ENCODE data around the gene MT1X.

Gene MT1X

DNA sequence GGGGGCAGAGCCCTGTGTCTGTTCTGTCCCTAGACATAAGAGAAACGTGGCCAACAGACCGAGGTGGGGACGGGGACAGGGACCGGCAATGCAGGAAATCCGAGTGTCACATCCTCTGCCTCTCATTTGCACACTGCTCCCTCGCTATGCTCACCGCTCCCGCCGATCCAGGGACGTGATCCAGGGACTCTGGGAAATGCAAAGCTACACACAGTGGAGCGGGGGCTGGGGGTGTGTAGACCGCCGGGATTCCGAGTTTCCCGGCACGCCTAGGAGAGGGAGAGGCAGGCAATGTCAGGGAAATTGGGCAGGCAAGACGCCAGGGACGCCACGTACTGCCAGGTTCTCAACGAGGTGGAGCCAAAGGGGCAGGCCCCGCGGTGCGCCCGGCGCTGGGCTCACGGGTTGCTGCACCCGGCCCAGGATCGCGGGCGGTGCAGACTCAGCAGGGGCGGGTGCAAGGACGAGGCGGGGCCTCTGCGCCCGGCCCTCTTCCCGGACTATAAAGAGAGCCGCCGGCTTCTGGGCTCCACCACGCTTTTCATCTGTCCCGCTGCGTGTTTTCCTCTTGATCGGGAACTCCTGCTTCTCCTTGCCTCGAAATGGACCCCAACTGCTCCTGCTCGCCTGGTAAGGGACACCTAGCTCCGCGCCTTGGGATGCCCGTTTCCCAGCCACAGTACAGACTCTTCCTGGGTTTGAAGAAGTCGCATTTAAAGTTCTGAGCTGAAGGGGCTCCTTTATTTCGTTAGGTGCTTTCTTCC, at the start of gene MT1X:
Gene MT1X, plus strand, starts transcription at position 532 of the 764 bp plus-strand sequence. Its CDS starts 71 bp downstream, at position 603.
- peak; percentile 78 to 86 for DNase-seq (ENCODE audit: low read depth in 1 of 2, low spot score in 1 of 2)

DNA sequence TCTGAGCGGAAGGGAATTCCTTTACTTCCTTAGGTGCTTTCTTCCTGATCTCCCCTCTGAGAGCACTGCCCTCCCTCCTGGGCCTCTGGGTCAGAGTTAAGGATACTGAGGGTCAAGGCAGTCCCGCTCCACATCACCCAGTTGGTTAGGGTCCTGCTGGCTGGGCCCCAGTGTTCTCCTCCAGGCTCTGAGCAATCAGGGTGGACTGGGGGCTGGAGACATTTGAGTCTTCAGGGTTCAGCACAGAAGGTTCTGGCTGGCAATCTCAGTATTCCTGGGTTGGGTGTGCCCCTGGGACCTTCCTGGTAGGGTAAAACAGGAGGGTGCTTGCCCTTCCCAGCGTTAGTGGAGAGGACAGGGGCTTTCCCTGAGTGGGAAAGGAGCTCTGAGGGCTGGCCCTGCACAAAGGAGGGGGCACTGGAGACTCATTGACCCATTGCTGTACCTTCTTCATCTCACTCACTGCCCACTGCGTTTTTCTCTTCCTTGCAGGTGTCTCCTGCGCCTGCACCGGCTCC, 49.4 kb upstream of the MT1X start:
- no peak for DNase-seq (ENCODE audit: low read depth in 1 of 2, low spot score in 1 of 2)

DNA sequence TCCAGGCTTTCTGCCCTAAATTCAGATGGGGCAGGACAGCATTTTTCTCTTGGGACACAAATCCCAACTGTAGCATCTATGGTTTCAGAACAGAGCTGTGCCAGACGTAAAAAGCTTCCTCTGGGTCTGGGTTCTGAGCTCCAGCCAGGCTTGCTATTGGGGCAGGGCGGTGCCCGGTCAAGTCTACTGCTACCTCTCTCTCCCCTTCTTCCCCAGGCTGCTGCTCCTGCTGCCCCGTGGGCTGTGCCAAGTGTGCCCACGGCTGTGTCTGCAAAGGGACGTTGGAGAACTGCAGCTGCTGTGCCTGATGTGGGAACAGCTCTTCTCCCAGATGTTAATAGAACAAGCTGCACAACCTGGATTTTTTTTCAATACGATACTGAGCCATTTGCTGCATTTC, 48.7 kb upstream of the MT1X start:
- no peak for DNase-seq (ENCODE audit: low read depth in 1 of 2, low spot score in 1 of 2)

DNA sequence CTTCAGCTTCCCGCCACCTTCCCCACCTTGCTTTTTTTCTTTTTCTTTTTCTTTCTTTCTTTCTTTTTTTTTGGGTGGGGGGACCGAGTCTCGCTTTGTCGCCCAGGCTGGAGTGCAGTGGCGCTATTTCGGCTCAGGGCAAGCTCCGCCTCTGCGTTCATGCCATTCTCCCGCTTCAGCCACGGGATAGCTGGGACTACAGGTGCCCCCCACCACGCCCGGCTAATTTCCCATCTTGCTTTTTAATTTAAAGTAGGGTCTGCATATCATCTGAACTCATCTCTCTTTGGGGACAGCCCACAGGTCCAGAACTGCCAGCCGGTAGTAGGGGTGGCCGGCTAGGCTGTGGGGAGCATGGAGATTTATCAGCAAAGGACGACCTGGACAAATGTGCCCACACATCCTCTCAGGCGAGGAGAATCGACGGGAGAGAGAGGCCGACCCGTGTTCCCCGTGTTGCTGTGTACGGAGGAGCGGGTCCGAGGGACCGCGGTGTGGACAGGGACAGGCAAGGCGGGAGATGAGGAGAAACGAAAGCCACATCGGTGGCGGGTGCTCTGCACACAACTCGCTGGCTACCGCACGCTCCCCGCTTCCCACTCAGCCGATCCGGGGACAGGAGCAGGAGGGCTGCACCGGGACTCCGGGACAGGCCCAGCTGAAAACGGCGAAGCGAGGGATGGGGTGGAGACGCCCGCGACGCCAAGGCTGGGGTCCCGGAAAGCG, 47.4 kb upstream of the MT1X start:
- DNase-seq (ENCODE audit: low read depth in 1 of 2, low spot score in 1 of 2): no peak

DNA sequence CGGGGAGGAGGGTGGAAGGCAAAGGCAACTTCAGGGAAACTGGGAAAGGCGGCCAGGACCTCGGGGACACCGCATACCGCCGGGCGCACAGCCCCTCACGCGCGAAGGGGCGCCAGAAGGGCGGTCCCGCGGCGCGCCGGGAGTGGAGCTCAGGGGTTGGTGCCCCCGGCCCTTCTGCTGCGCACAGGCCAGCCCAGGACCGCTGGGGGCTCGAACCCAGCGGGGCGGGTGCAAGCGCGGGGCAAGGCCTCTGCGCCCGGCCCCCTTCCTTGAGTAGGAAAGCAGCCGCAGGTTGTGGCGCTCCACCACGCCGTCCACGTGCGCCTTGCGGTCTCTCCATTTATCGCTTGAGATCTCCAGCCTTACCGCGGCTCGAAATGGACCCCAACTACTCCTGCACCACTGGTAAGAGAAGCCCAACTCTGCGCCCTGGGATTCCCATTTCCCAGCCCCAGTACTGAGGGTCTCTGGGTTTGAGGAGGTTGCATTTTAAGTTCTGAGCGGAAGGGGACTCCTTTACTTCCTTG, 46.8 kb upstream of the MT1X start:
- no peak for DNase-seq (ENCODE audit: low read depth in 1 of 2, low spot score in 1 of 2)

DNA sequence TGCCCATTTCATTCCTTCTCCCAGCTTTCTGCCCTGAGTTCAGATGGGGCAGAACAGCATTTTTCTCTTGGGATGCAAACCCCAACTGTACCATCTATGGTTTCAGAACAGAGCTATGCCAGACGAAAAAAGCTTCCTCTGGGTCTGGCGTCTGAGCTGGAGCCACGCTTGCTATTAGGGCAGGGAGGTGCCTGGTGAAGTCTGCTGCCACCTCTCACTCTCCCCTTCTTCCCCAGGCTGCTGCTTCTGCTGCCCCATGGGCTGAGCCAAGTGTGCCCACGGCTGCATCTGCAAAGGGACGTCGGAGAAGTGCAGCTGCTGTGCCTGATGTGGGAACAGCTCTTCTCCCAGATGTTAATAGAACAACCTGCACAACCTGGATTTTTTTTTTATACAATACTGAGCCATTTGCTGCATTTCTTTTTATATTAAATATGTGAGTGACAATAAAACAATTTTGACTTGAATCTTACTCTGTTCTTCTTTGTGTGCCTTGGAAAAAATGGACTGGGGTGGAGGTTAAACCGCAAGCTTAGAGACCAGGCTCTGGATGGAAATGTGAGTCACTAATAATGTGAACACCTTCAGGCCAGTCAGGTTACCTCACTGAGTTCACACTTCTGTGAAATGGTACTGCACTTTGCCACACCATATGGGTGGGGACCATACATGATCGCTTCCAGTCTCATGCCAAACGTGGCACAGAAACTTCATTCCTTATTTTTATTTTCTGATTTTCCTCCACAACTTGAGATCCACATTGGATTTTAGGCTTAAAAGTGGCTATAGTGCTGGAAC, 45.5 kb upstream of the MT1X start:
- DNase-seq (ENCODE audit: low read depth in 1 of 2, low spot score in 1 of 2): no peak

DNA sequence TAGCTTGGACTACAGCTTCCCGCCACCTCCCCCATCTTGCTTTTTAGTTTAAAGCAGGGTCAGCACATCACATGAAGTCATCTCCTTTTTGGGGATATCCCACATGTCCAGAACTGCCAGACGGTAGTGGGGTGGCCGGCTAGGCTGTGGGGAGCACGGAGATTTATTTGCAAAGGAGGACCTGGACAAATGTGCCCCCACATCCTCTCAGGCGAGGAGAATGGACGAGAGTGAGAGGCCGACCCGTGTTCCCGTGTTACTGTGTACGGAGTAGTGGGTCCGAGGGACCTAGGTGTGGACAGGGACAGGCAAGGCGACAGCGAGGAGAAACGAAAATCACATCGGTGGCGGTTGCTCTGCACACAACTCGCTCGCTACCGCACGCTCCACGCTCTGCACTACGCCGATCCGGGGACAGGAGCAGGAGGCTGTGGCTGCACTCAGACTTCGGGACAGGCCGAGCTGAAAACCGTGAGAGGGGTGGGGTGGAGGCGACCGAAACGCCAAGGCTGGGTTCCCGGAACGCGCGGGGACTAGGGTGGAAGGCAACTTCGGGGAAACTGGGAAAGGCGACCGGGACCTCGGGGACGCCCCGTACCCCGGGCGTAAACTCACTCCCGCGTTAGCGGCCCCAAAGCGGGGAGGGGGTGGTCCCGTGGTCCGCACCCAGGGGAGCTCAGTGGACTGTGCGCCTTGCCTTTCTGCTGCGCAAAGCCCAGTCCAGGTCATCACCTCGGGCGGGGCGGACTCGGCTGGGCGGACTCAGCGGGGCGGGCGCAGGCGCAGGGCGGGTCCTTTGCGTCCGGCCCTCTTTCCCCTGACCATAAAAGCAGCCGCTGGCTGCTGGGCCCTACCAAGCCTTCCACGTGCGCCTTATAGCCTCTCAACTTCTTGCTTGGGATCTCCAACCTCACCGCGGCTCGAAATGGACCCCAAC, 44.2 kb upstream of the MT1X start, which contains the start of gene MT1A:
Gene MT1A, plus strand, starts transcription at position 853 of the 937 bp plus-strand sequence. Its CDS starts 73 bp downstream, at position 926.
- DNase-seq (ENCODE audit: low read depth in 1 of 2, low spot score in 1 of 2): no peak

DNA sequence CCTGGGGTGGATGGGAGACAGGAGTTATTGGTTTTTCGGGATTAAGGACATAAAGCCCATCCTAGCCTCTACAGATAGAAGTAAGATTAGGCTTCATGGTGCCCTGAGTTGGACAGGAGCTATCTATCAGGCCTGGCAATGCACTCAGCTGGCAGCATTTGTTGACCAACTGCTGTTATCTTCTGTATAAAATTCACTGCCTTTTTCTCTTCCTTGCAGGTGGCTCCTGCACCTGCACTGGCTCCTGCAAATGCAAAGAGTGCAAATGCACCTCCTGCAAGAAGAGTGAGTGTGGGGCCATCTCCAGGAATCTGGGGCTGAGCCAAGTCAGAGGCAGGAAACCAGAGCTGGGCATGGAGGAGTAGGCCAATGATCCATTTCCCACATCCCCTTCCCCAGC, 43.2 kb upstream of the MT1X start:
- no peak for DNase-seq (ENCODE audit: low read depth in 1 of 2, low spot score in 1 of 2)

DNA sequence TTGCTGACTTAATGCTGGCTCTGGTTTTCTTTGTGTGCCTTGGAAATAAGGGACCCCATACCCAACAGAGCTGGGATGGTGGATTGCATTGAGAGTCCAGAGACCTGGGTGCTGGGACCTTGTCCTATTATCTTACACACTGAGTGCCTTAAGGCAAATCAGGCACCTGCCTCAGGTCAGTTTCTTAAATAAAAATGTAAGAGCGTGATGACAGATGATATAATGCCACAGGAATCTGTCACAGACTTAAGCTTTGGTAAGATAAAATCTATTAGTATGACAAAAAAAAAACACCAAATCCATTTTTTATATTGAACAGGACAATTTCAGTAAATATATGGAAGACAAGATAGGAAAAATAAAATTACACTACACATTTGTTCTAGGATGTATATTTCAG, 42.2 kb upstream of the MT1X start:
- DNase-seq (ENCODE audit: low read depth in 1 of 2, low spot score in 1 of 2): no peak

DNA sequence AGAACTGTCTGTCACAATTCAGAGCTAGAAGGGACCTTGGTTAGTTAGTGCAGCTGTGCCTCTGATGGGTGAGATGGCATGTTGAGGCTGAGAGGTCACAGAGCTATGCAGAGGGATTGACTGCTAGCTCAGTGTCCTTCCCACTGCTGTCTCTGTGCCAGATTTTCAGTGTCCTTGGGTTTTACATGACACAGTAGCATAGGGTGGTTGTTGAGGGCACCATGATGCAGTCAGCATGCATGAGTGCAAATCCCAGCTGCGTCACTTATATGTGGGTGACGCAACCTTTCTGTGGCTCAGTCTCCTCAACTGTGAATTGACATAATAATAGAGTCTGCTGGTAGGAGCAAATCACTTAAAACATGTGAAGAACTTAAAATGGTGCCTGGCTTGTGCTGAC, 41.1 kb upstream of the MT1X start:
- no peak for DNase-seq (ENCODE audit: low read depth in 1 of 2, low spot score in 1 of 2)

DNA sequence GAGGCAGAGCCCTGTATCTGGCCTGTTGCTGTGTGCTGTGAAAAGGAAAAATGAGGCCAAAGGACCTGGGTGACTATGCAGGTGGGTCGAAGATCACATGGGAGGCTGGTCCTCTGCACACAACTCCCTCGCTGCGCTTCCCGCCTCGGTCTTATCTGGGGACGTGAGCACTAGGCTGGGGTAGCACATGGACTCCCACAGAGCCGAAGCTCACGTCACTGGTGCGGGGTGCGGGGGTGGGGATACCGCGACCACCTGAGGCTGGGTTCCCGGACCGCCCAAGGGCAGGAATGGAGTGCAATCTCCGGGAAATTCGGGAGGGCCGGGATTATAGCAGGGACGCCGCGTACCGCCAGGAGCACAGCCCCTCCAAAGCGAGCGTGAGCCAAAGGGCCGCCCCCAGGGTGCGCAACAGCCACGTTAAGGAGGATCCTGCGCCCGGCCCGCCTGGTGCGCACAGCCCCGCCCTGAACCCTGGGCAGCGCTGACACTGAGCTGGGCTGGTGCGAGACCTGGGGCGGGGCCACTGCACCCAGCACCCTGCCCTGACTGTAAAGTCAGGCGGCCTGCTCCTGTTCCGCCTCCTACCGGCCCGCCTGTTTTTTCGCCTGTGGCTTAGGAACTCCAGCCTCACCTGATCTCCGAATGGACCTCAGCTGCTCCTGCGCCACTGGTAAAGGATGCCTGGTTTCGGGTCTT, 39.0 kb upstream of the MT1X start:
- DNase-seq (ENCODE audit: low read depth in 1 of 2, low spot score in 1 of 2): peak in 1 of 2 donors; percentile 56

DNA sequence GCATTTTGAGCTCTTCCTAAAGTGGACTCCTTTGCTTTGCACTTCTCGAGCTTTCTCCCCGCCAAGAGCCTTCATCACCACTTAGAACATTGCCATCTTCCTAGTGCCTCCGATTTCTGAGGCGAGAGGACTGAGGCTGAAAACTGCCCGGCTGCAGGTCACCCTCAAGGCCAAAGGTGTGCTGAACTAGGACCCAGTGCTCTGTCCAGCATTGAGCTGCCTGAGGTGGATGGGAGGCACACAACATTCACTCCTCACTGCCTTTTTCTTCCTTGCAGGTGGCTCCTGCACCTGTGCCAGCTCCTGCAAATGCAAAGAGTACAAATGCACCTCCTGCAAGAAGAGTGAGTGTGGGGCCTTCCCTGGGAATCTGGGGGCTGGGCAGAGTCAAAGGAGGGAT, 38.4 kb upstream of the MT1X start:
- no peak for DNase-seq (ENCODE audit: low read depth in 1 of 2, low spot score in 1 of 2)

DNA sequence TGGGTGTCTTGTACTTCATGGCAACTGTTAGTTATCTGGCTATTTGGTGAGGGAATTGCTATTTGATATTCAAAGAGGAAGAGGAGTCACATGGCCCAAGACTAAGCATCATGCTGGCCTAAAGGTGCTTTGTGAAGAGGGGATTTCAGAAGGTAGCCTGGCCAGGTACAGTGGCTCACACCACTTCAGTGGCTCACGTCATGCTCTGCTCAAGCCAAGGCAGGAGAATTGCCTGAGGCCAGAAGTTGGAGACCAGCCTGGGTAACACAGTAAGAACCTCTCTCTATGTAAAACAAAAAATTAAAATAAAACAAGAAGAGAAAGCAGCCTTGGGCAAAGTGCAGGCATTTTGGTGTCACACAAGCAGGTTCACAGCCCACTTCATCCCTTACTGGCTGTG, 37.0 kb upstream of the MT1X start:
- DNase-seq (ENCODE audit: low read depth in 1 of 2, low spot score in 1 of 2): no peak

DNA sequence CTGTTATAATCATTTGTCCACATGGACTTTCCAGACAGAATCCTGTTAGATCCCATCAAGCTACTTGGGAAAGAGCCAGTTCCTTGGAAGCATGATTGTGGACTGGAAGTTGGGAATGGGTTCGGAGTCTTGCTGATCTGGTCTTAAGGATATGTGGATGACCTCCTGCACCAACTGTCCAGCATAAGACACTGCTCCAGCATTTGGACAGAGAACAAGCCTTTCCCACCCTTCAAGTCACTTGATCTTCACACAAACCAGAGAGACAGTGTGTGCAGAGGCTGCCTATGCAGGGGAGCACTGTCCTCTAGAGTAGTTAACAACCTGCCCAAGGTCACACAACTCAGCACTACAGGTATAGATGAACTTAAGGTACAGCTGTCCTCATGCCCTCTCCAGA, 36.4 kb upstream of the MT1X start:
- DNase-seq (ENCODE audit: low read depth in 1 of 2, low spot score in 1 of 2): no peak

DNA sequence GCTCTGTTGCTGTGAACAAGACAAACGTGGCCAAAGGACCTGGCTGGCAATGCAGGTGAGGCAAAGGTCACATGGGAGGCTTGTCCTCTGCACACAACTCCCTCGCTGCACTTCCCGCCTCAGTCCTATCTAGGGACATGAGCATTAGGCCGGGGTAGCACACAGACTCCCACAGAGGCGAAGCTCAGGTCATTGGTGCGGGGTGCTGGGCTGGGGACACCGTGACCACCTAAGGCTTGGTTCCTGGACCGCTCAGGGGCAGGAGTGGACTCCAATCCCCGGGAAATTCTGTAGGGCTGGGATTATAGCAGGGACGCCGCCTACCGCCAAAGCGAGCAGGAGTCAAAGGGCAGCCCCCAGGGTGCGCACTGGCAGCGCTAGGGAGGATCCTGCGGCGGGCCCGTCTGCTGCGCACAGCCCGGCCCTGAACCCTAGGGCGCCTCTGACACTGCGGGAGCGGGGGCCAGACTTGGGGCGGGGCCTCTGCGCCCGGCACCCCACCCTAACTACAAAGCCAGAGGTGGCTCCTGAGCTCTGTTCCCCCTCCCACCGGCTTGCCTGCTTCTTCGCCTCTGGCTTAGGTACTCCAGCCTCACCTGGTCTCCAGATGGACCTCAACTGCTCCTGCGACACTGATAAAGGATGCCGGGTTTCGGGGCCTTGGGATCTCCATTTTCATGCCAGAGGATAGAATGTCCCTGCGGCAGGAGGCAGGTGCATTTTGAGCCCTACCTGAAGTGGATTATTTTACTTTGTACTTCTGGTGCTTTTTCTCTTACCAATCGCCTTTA, 34.4 kb upstream of the MT1X start:
- DNase-seq (ENCODE audit: low read depth in 1 of 2, low spot score in 1 of 2): no peak

DNA sequence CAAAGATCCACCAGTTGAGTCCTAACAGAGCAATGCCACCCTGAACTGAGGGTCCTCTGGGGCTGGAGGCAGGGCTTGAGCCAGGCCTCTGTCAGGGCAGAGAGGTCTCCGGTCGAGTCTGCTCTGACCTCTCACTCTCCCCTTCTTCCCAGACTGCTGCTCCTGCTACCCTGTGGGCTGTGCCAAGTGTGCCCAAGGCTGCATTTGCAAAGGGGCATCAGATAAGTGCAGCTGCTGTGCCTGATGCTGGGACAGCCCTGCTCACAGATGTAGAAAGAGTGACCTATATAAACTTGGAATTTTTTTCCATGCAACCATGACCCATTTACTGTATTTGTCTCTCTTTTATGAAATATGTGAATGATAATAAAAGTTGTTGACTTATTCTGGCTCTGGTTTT, 33.0 kb upstream of the MT1X start:
- DNase-seq (ENCODE audit: low read depth in 1 of 2, low spot score in 1 of 2): no peak

DNA sequence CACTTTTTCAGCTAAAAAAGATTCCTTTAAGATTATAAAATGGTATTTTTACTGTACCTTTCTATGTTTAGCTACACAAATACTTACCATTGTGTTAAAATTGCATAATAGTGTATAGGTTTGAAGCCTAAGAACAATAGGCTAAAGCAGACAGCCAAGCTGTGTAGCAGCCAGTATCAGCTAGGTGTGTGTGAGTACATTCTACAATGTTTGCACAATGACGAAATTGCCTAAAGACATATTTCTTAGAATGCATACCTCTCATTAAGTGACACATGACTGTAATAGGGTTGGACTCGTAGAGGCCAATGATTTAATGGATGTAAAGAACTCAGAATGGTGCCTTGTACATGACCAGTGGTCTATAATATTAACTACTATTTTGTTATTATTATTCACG, 32.5 kb upstream of the MT1X start:
- DNase-seq (ENCODE audit: low read depth in 1 of 2, low spot score in 1 of 2): no peak

DNA sequence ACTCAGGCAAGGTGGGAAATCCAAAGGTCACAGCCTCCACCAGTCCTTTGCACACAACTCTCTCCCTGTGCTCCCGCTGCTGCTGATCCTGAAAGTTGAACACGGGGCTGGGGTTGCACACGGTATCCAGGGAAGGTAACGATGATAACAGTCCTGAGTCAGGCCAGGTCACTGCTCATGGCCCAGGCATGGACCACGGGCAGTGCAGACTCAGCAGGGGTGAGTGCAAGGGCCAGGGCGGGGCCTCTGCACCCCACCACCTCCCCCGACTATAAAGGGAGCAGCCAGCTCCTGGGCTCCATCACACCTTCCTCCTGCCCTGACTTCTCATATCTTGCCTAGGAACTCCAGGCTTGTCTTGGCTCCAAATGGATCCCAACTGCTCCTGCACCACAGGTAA, 30.7 kb upstream of the MT1X start, which contains the start of gene MT1B:
Gene MT1B, plus strand, starts transcription at position 301 of the 400 bp plus-strand sequence. Its CDS starts 68 bp downstream, at position 369.
- no peak for DNase-seq (ENCODE audit: low read depth in 1 of 2, low spot score in 1 of 2)

DNA sequence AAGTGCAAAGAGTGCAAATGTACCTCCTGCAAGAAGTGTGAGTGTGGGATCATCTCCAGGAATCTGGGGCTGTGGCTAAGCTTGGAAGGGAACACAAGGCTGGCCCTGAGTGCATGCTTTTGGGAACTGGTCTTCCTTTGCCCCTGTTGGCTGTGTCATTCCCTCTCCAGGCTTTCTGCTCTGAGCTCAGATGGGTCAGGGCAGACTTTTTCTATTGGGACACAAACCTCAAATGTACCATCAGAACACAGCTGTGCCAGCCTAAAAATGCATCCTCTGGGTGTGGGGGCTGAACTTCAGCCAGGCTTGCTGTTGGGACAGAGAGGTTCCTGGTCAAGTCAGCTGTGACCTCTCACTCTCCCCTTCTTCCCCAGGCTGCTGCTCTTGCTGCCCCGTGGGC, 29.7 kb upstream of the MT1X start:
- DNase-seq (ENCODE audit: low read depth in 1 of 2, low spot score in 1 of 2): no peak
